Retina (tissue), 1 donor: ENCODE data around the gene CMSS1.
"Not testable (repeated sequence)": the region's sequence is repeated elsewhere in the genome, so short reads cannot be mapped to it uniquely, and the experiment has no call there.

Experiments
- DNase-seq: peaks from one replicate; pipeline ENCODE4 v3.0.0-alpha.2; 2016

CMSS1 gene

GRCh38 chr3:100205171-100205570 lies 387.5 kb downstream of the CMSS1 start:
- no peak for DNase-seq

DNA sequence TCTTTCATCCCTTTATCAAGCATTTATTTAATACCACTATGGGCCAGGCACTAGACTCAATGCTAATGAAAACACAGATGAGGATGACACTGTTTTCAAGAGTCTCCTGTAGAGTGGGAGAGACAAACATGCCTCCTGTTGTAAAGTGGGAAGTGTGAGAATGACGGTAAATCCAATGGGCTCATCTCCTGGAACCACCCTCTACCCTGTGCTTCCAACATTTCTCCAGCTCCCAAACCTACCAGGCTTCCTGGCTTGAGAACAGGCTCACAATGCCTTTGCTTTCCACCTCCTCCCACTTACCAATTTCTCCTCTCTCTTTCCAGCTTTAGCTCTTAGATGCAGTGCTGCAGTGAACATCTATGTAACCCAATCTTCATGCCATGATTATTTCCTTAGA lies 389.0 kb downstream of the CMSS1 start:
- DNase-seq: no peak

DNA sequence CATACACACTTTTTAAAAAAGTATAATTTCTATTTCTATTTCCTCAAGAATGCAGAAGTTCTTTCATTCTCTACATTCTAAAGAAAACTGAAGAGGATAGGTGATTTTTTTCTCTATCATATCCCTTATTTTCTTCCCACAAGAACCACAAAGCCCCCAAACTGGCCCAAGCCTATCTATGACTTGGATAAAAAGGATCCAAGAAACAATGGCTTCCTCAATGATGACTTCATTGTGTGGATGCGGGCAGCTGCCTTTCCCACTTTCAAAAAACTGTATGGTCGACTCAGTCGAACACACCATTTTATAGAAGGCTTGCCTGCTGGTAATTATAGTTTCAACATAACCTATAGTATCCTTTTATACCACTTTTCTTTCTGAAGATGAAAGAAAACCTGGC lies 390.2 kb downstream of the CMSS1 start:
- no peak for DNase-seq

- DNase-seq: no peak
These were observed 391.5 kb downstream of the CMSS1 start for GRCh38 chr3:100209169-100209568.

GRCh38 chr3:100209948-100210771 lies 392.5 kb downstream of the CMSS1 start:
- DNase-seq: no peak

GRCh38 chr3:100210772-100211135 lies 393.1 kb downstream of the CMSS1 start:
- DNase-seq: no peak

DNA sequence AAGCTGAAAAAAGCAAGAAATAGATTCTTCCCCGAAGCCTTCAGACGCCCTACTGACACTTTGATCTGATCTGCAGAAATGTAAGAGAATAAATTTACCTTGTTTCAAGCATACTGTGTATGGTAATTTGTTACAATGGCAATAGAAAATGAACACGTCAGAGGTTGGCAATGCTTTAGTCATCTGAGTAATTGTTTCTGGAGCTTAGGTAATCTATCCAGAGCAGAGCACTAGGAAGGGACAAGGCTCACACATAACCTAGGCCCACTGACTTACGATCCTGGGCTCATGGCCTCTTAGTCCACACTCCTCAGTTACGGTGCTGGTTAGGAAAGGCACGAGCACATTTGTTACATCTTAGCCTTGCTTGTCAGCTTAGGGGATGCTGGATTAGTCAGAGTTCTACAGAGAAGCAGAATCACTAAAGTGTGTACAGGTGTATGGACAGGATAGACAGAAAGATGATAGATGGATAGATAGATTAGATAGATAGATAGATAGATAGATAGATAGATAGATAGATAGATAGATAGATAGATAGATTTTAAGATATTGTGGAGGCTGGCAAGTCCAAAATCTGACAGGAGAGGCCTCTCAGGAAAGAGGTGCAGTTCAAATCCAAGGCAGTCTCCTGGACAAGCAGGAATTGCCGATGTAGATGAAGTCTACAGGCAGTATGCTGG lies 396.4 kb downstream of the CMSS1 start:
- DNase-seq: no peak

GRCh38 chr3:100214574-100214964 lies 396.9 kb downstream of the CMSS1 start:
- no peak for DNase-seq

GRCh38 chr3:100216713-100217112 lies 399.1 kb downstream of the CMSS1 start:
- no peak for DNase-seq

GRCh38 chr3:100221159-100221558 lies 403.5 kb downstream of the CMSS1 start:
- DNase-seq: no peak

DNA sequence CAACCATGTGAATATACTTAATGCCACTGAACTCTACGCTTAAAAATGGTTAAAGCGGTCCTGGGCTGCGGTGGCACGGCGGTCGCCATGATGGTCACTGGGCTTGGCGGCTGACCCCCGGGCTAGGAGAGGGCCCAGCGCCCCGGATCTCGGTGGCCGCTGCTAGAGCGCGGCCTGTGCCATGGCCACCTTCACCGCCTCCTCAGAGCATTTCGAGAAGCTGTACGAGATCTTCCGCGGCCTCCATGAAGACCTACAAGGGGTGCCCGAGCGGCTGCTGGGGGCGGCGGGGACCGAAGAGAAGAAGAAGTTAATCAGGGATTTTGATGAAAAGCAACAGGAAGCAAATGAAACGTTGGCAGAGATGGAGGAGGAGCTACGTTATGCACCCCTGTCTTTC lies 407.5 kb downstream of the CMSS1 start:
- DNase-seq: no peak

DNA sequence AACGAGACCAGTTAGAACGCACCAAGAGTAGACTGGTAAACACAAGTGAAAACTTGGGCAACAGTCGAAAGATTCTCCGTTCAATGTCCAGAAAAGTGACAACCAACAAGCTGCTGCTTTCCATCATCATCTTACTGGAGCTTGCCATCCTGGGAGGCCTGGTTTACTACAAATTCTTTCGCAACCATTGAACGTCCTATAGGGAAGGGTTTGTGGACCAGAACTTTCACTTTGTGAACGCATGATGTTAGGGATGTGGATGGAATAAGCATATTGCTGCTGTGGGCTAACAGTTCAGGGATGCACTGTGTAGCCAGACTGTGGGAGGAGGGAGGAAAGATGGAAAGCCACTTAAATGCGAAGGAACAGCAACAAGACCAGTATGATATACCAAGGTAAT lies 408.2 kb downstream of the CMSS1 start:
- no peak for DNase-seq

DNA sequence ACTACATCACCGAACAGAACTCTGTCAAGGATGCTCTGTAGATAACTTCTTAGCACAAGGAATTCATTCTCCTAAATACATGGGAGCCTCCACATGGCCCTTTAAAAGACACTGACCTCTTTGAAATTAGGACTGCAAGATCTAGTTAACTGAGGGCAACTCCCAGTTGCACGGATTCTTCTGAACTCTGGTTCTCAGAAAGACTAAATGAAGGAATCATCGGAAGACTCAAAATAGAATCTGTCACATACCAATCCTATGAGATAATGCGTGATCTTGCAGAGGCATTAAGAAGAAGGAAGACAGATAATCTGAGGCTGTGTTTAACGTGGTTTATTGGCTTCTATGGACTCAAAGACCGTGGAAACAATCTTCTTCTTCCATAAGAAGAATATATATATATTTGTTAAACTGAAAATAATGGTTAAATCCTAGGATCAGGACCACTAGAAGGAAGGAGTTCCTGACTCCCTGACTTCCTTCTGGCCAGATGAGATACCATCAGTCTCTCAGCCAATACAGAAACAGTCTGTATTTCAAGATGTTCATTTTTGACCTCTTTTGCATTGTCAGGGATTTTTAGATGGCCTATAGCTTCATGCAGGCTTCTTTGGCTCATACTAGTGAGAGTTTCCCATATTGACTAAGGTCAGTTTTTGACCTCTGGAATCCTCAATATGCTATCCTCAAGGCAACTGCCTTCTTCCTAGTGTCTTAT lies 409.2 kb downstream of the CMSS1 start:
- DNase-seq: no peak

GRCh38 chr3:100227511-100227921 lies 409.9 kb downstream of the CMSS1 start:
- DNase-seq: no peak

GRCh38 chr3:100228247-100228646 lies 410.6 kb downstream of the CMSS1 start:
- DNase-seq: no peak

- not testable (repeated sequence) for DNase-seq
These were observed 411.5 kb downstream of the CMSS1 start for GRCh38 chr3:100229188-100229587.

- DNase-seq: no peak
These were observed 413.0 kb downstream of the CMSS1 start for GRCh38 chr3:100230710-100231109.
